Eye (tissue), 1 donor: Measurements from ENCODE around the gene ACO2.
"Not testable (repeated sequence)": the region's sequence is repeated elsewhere in the genome, so short reads cannot be mapped to it uniquely, and the experiment has no call there.

Experiments
- DNase-seq: peaks from one replicate; pipeline ENCODE4 v3.0.0-alpha.2; 2015

Gene ACO2

GRCh38 chr22:41448189-41448808, 20.6 kb upstream of the ACO2 start:
- DNase-seq = peak; percentile 100

- DNase-seq = no peak
Measured at GRCh38 chr22:41458161-41458728, 10.7 kb upstream of the ACO2 start.

GRCh38 chr22:41459431-41459830, 9.5 kb upstream of the ACO2 start:
- no peak for DNase-seq

- DNase-seq = not testable (repeated sequence)
Measured at GRCh38 chr22:41460071-41460470, 8.8 kb upstream of the ACO2 start.

- peak; percentile 93 for DNase-seq
Measured at GRCh38 chr22:41461901-41462300, 7.0 kb upstream of the ACO2 start.

GRCh38 chr22:41469218-41469851, 418 bp downstream of the ACO2 start:
- DNase-seq = no peak

- DNase-seq = no peak
Measured at GRCh38 chr22:41470886-41471285, 2.0 kb downstream of the ACO2 start.

GRCh38 chr22:41471568-41471967, 2.7 kb downstream of the ACO2 start:
- DNase-seq = no peak

- no peak for DNase-seq
Measured at GRCh38 chr22:41474872-41475451, 6.0 kb downstream of the ACO2 start.

GRCh38 chr22:41478473-41478872, 9.6 kb downstream of the ACO2 start:
- no peak for DNase-seq

GRCh38 chr22:41478891-41479521, 10.1 kb downstream of the ACO2 start:
- DNase-seq = peak; percentile 19

GRCh38 chr22:41479671-41480396, 10.9 kb downstream of the ACO2 start:
- DNase-seq = peak; percentile 79

- DNase-seq = peak; percentile 15
Measured at GRCh38 chr22:41480397-41480735, 11.4 kb downstream of the ACO2 start.

GRCh38 chr22:41481131-41481830, 12.4 kb downstream of the ACO2 start:
- no peak for DNase-seq

- no peak for DNase-seq
Measured at GRCh38 chr22:41481925-41482318, 13.0 kb downstream of the ACO2 start.

GRCh38 chr22:41482319-41482935, 13.5 kb downstream of the ACO2 start:
- DNase-seq = no peak

GRCh38 chr22:41485033-41485432, 16.1 kb downstream of the ACO2 start:
- DNase-seq = no peak

GRCh38 chr22:41487037-41487935, 18.4 kb downstream of the ACO2 start:
- DNase-seq = no peak

- DNase-seq = no peak
Measured at GRCh38 chr22:41488076-41488475, 19.2 kb downstream of the ACO2 start.

GRCh38 chr22:41488596-41489385, 19.9 kb downstream of the ACO2 start:
- no peak for DNase-seq
